HL-60 (cell line): ENCODE measurements around the gene KLHL26.

Source experiments
- DNase-seq, 2 experiments: peaks; one replicate each; pipeline ENCODE4 v3.0.0-alpha.2; 2010 to 2020; ENCODE audit warnings: low read depth in 1 of 2, low spot score in 1 of 2
- H3K27ac ChIP-seq: fragments of 250-450 bp; sonication (Bioruptor Pico); replicated peaks from 2 replicates; pipeline ENCODE4 v1.5.1; 2020; ENCODE audit warnings: mild to moderate bottlenecking, moderate library complexity
- H3K27me3 ChIP-seq: fragments of 250-450 bp; sonication (Bioruptor Pico); 2 replicates; pipeline ENCODE4 v1.5.1; 2021; ENCODE audit warnings: mild to moderate bottlenecking, moderate library complexity; ENCODE audit not compliant: insufficient read depth, poor library complexity, severe bottlenecking
- H3K4me3 ChIP-seq: replicated peaks from 2 replicates; pipeline ENCODE4 v1.5.1; 2011; ENCODE audit warnings: mild to moderate bottlenecking, control low read depth, low read length; ENCODE audit not compliant: insufficient read depth
- CTCF ChIP-seq: IDR thresholded peaks from one replicate; pipeline ENCODE4 v1.5.1; 2011; ENCODE audit warnings: low read length, control low read depth, inconsistent platforms; ENCODE audit not compliant: insufficient read depth
- GABPA ChIP-seq: IDR thresholded peaks from 2 replicates; pipeline ENCODE4 v1.6.1; 2012; ENCODE audit warnings: low read depth
- POLR2AphosphoS5 ChIP-seq: IDR thresholded peaks from 2 replicates; pipeline ENCODE4 v1.6.1; 2012; ENCODE audit warnings: low read depth
- REST ChIP-seq: IDR thresholded peaks from 2 replicates; pipeline ENCODE4 v1.6.1; 2012; ENCODE audit warnings: low read depth; ENCODE audit not compliant: insufficient replicate concordance
- SPI1 ChIP-seq: IDR thresholded peaks from 2 replicates; pipeline ENCODE4 v1.6.1; 2012; ENCODE audit warnings: low read depth, mild to moderate bottlenecking, borderline replicate concordance

The KLHL26 gene

GRCh38 chr19:18701250-18701608 is 64.4 kb downstream of the KLHL26 start:
- Histone ChIP-seq H3K4me3 (no peak overlapping the region), H3K27ac (no peak overlapping the region), H3K27me3 (no peaks in the 10 kb centered on the region)
- DNase-seq = no peak
- no peak for TF ChIP-seq CTCF
- TF ChIP-seq GABPA = no peak
- TF ChIP-seq POLR2AphosphoS5 = no peak
- TF ChIP-seq SPI1 = no peak
- no peak for TF ChIP-seq REST

- Histone ChIP-seq H3K4me3 (no peak overlapping the region), H3K27ac (no peak overlapping the region), H3K27me3 (no peaks in the 10 kb centered on the region)
- DNase-seq = no peak
- TF ChIP-seq SPI1 (no peak), GABPA (no peak), POLR2AphosphoS5 (no peak), REST (no peak), CTCF (no peak)
Measured at GRCh38 chr19:18704054-18704453, 67.2 kb downstream of the KLHL26 start.

GRCh38 chr19:18704971-18705370 is 68.1 kb downstream of the KLHL26 start:
- DNase-seq = no peak
- no peaks in the 10 kb centered on the region for H3K27me3 ChIP-seq
- H3K4me3 ChIP-seq = no peak overlapping the region
- TF ChIP-seq POLR2AphosphoS5 (no peak), REST (no peak), SPI1 (no peak), CTCF (no peak), GABPA (no peak)
- no peak overlapping the region for H3K27ac ChIP-seq
